Stimulated activated naive CD4-positive, alpha-beta T cell treated with Interleukin-2 at 50 U/mL for 16 hours (primary cell): ENCODE measurements around the gene SNTG2.

Experiments used
- DNase-seq: peaks from one replicate; lab custom pipeline; 2025; lab: John Stamatoyannopoulos, UW

The SNTG2 gene

DNA sequence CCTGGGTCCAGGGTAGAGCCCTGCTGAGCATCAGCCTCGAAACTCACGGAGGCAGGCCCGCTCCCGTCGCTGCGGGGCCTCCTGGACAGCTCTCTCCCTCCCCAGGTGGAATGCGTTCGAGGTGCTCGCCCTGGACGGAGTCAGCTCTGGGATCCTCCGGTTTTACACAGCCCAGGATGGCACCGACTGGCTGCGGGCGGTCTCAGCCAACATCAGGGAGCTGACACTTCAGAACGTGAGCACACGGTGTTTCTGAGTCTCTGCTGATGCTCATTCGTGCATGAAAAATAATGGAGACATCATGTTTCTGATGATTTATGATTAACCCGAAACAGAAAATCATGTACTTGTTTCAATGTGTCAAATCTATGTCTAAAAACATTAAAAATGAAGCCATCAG, 287.1 kb downstream of the SNTG2 start:
- DNase-seq: no peak

DNA sequence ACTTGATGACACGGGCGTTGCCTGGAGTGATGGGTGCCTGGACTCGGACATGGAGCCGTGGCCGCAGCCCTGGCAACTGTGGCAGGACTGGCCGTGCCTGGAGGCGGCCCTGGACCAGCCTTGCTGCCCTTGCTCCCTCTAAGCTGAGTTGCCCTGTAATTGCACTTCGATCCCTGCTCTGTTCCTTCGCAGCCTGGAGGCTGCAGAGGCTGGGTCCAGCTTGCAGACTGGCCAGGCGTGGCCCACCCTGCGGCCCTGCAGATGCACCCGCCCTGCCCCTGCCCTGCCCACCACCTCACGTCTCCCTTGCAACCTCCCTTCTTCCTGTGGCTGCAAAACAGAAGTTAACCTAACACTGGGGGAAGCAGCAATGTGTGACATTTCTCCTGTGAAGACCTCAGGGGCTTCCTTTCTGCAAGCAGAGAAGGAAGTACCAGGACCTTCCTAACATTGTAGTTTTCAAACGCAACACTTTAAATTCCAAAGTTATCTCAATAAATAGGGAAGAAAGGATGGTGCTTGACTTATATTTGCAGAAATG, 288.0 kb downstream of the SNTG2 start:
- no peak for DNase-seq

DNA sequence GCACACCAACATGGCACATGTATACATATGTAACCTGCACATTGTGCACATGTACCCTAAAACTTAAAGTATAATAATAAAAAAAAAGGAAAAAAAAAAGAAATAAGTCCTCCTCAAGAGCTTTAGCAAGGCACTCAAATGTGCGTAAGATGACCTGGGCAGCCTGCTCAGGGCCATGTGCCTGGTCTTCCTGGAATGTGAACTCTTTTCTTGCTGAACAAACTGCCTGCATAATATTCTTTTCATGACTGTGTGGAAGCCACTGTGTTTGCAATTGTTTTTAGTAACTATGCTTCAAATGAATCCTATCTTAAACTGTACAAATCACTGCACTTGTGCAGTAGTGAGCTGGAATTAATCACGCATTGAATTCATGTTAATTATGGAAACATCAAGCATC, 294.5 kb downstream of the SNTG2 start:
- DNase-seq: no peak

DNA sequence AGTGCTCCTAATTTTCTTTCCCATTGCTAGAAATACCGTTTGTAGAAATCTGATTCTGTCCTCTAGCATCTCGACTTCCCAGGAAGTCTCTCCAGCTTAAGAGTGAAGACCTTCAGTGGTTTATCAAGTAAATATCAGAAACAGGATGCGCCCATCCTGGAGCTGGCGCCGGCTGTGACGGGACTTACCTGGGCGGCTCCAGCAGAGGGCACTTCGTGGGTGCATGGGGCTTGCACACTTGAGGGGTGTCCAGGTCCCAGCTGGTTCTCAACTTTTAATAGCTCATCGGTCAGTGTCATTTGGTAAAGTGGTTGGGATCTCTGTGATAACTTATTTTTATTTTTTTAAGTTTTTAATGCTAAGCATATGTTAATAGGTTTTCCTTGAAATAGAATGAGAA, 295.6 kb downstream of the SNTG2 start:
- no peak for DNase-seq

DNA sequence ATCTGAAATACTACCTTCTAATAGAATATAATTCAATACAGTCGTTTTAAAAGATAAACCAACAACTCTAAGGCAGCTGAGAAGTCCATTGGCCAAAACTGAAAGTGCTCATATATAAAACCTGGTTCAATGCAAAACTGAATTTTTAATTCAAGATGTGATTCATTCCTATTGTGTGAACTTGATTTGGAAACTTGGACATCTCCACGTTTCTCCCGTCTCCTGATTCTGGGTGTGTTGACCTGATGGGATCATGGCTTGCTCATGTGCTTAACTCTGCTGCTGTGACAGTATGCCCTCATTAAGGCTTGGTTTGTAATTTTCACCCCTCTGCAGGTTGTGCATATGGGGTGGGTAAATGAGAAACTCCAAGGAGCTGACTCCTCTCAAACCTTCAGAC, 296.3 kb downstream of the SNTG2 start:
- no peak for DNase-seq

DNA sequence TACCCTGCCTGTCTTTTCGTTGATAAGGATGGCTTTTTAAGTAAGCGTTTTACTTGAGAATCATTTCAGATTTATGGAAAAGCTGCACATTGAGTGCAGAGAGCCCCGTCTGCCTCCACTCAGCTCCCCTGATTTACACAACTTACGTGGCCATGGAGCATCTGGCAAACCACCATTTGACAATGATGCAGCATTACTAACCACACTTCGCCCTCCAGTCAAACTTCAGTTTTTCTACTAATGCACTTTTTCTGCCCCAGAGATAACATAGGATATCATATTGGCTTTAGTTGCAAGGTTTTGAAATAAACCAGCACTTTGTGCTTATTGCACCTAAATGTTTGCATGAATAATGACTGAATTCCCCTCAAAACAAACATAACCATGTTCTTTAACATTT, 297.5 kb downstream of the SNTG2 start:
- DNase-seq: no peak

DNA sequence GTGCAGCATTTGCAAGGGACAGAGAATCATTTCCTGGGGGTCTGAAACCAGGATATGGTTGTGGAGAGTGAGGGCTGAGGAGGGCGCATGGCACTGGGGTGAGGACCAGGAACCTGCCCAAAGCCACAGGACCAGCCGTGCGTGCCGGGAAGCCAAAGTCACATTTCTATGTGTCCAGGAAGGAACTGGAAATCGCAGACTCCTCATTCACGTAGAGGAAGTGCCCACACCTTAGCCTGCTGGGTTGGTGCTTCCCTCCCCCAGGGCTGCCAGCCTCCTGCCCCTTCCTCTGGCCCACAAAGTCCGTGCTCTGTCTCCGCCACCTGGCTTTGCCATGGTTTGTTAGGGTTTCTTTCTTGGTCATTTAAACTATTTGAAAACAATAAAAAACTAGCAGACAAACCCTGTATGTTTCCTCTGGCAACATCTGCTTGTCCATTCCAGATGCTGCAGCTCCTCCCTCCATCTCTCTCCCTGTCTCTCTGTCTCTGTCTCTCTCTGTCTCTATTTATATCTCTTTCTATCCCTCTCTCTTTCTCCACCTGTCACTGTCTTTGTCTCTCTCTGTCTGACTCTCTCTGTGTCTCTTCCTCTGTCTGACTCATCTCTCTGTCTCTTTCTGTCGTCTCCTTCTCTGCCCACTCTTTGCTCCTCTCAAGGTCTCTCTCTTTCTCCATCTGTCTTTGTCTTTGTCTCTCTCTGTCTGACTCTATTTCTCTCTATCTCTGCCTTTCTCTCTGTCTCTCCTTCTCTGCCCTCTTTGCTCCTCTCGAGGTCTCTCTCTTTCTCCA, 299.4 kb downstream of the SNTG2 start:
- no peak for DNase-seq

DNA sequence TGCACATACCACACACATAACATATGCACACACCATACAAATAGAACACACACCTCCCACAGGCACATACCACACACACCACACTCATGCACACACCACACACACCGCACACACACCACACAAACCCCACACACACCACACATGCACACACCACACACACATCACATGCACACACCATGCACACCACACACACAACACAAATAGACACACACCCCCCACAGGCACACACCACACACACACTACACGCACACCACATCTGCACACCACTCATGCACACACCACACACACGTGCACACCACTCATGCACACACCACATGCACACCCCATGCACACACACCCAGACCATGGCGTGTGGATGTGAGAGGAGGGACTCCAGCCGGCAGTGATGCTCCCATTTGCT, 300.9 kb downstream of the SNTG2 start:
- no peak for DNase-seq

DNA sequence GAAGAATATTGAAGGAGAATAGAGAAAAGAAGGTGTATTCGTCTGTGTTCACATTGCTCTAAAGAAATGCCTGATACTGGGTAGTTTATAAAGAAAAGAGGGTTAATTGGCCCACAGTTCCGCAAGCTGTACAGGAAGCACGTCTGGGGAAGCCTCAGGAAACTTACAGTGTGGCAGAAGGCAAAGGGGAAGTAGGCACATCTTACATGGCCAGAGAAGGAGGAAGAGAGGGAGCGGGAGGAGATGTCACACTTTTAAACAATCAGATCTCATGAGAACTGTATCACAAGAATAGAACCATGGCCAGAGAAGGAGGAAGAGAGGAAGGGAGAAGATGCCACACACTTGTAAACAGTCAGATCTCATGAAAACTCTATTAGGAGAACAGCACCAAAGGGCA, 303.0 kb downstream of the SNTG2 start:
- DNase-seq: no peak

DNA sequence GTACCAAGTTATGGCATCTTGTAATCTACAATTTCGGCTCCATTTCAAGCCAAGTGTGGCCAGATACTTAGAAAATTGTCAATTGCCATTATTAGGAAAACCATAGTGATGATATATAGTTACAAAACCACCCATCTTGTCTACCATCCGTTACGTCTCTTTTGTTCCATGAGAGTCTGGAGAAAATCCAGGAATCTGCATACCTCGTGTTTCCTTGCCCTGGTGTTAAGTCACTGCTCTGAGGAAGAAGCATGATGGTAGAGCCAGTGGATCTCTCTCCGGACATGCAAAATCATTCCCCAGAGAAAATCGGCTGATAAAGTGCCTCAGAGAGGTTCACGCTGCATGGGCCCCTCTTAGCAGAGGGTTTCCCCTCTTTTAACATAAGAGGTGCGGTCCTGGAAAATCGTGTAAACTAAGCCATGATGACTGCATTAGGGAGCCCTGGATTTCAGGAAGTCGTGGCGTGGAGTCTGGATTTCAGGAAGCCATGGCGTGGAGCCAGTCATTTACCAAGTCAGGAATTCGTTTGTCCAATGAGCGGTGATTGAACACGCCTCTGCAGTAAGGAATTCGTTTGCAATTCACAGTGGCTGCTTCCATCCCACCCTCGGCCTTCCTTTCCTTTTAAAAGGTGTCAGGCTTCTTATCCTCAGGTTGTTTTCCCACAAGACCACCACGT, 304.2 kb downstream of the SNTG2 start:
- DNase-seq: no peak

DNA sequence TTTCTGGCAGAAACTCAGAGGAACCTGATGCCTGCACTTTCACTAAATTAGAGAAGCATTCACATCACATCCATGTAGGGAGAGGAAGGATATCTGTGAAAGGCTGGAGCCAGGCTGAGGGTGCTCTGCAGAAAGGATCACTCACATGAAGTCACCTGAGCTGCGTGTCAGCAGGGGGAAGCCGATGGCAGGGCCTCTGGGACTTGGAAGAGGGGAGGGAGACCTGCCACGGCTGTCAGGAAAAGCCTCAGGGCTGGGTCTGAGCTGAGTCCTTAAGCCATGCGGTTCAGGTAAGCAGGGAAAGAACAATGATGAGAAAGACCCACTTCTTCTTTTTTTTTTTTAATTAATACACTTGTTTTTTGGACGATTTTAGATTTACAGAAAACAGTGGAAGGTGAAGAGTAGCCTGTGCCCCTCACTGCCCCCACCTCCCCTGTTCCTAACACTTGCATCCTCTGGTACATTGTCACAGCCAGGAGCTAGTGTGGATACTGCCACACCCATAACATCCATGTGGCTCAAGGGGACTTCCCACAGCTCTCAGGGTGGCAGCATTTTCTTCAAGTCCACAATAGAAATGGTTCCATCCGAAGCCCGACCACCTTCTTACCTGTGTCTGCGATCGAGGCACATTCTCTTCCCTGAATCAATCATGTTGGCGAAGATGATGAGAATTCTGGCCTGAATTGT, 306.1 kb downstream of the SNTG2 start:
- no peak for DNase-seq

DNA sequence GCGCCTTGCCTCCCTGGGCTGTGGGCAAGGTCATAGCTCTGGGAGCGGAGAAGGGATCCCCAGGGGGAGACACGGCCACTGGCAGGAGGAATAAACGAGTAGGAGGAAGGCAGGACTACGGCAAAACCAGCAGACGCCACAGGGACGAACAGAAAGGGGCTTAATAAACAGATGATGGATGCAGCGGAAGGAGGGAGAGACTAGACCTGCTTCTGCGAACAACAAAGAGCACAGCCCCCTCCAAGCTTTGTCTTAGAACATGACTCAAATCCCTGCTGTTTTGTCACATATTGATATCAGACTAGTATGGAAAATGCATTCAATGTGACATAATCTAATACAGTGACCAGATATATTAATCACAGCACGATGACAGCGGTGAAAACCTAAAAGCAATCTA, 306.7 kb downstream of the SNTG2 start:
- DNase-seq: no peak

DNA sequence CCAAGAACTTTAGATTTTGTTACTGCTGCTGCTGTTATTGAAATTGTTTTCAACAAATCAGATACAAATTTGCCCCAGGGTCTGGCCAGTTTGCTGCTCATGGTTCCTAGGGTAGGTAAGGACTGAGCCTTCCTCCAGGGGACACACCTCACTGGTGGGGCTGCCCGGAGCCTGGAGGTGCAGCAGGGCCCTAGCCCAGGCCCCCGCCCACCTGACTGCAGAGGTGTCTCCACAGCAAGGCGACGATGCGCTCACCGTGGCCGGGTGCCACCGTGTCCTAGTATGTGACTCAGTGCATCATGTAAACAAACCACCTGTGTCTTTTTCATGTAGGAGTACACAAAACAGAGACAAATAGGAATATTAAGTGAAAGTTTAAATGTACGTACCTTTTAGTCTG, 309.1 kb downstream of the SNTG2 start:
- no peak for DNase-seq

DNA sequence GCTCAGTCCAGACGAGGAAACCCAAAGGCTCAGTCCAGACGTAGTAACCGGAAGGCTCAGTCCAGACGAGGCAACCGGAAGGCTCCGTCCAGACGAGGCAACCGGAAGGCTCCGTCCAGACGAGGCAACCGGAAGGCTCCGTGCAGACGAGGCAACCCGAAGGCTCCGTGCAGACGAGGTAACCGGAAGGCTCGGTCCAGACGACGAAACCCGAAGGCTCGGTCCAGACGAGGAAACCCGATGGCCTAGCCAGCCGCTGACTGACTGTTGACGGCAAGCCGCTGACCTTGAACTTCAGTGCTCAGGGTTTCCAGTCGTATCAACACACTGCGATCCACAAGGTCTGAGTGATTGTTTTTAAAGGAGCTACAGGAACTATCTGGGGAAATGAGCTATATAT, 312.0 kb downstream of the SNTG2 start:
- DNase-seq: no peak

DNA sequence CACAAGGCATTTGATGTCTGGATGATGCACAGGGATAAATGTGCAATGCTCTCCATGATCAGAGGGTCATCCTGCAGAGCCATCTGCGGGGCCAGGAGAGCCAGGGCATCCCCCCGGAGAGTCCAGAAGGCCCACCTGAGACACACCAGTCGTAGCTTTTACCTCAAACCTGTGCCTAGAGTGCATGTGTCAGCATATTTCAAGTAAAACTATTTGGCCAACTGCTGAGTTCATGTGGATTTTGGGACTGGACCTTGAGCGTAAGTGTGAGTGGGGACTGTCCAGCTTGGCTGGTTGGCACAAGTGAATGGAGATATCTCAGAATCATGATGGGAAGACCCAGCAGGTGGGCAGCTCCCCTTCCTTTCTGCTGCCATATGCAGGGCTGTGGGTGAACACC, 314.8 kb downstream of the SNTG2 start:
- DNase-seq: no peak

DNA sequence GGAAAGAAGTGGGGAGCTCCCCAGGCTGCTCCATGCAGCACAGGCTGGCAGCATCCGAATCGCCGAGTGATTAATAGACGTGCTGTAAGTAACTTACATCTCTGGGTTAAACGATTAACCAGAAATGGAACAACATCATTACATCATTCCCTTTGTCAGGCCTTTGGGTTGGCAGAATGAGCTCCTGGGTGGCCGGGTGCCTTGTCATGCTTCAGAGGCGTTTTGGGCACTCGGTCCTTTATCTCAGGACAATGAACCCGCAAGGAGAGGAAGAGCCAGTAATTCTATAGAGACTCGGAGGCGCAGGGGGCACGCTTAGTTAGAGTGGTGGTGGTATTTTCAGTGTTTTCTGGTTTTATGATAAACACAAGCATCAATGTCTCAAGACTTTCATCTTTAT, 315.7 kb downstream of the SNTG2 start:
- no peak for DNase-seq

DNA sequence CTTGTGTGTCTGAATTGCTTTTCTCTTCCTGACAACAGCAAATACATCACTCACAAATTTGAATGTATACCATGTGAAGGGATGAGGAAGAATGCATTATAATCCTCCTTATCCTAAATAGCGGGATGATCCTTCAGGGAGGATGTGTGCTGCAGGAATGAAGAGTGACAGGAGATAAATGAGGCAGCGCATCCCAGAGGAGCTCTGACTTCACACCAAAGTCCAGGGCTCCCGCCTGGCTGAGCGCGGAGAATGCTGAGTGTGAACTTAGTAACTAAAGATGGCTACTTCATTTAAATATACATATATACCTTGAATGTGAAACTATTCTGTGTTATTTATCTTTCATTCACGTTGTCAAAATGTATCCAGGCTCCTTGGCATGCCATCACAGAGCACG, 317.4 kb downstream of the SNTG2 start:
- no peak for DNase-seq

DNA sequence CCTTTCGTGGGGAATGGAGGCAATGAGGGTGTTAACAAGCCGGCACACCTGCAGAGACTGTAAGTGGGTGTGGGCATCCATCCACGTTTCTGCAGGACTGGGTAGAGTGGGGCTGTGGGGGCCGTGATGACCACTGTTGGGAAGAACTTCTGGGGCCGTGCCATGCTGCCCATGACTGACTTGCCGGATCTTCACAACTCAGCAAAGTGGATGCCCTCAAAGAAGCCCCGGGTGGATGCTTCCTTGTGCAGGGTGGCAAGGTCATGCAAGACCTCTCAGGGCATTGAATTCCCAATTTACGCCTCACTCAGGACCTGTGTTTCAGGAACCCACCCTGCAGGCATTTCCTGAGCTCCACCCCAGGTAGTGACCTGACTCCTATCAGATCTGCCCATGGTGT, 319.2 kb downstream of the SNTG2 start:
- DNase-seq: no peak

DNA sequence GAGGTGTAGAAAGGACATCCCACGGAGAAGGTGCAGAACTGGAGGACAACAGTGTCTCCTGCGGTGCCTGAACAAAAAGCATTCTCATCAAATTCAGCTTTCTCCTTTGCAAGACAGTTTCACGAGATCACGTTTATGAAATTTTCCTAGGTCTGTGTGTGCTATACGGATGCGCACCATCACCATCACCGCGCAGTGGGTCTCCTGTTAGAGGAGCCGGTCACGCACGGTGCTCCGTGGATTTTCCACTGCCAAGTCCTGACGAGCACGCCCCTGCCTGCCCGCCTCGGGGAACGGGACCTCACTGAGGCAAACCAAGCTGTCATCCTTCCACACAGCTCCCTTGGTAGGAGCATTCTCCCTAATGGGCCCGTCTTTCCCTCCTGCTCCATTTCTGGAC, 322.2 kb downstream of the SNTG2 start:
- no peak for DNase-seq

DNA sequence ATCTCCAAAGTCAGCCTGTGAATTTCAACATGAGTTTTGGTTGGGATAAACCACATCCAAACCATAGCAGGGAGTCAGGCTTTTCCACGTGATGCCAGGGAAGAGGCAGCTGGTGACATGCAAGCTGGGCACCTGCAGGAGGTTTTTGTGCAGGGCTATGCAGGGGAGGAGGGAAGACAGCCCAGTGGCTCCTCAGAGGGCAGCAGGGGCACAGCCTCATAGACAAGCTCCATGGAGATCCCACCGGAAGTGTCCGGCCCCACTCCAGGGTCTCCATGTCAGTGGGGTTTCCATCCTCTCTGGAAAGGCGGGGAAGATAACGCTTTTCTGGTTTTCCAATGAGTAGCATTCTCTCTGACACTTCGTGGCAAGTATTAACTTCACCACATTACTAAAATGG, 327.0 kb downstream of the SNTG2 start:
- DNase-seq: no peak

DNA sequence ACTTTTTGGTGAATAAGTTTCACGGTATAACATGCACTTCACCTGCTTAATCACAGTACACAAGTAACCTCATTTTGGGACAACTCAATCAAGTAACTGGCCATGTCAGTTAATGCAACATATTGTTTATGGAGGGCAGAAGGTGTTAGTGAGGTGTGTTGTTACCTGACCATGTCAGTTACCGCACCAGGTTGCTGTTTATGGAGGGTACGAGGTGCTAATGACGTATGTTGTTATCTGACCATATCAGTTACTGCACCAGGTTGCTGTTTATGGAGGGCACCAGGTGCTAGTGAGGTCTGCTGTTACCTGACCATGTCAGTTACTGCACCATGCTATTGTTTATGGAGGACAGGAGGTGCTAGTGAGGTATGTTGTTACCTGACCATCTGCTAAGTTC, 327.5 kb downstream of the SNTG2 start:
- no peak for DNase-seq

DNA sequence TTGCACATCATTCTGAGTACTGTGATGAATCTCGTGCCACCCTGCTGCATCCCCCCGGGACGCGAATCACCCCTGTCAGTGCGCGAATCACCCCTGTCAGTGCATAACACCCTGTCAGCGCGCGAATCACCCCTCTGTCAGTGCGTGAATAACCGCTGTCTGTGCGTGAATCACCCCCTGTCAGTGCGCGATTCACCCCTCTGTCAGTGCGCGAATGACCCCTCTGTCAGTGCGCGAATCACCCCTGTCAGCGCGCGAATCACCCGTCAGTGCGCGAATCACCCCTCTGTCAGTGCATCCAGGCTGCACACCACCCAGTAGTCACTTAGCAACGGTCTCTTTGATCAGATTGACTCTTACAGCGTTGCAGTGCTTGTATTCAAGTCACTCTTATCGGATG, 328.2 kb downstream of the SNTG2 start:
- DNase-seq: no peak

DNA sequence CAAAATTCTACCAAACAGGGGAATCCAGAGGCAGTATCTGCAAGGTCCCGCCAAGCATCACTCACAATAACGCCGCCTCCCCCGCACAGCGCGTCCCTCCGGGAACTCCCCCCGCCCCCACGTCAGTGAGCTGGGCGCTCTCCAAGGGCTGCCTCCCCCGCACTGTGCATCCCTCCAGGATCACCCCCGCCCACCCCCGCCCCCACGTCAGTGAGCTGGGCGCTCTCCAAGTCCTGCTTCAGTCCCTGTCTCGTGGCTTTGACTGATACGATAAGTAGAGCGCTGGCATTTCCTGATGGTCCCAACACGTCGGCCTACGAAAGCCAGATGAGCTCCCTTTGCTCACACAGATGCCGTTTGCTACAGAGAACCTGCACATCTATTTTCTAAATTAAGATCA, 331.9 kb downstream of the SNTG2 start:
- no peak for DNase-seq
